ENCODE measurements around the gene KRT34. TPM values are rescaled to one million over a fixed set of nuclear protein-coding genes. Genes with fewer than 3 reads are reported as not detected.

The KRT34 gene
- total RNA-seq, 1 experiment from 2014 or later, result not detected

GRCh38 chr17:41340934-41341861, 40.9 kb downstream of the KRT34 start:
- in situ Hi-C loops (cut with HindIII; ENCODE audit: low pct_unique_long_range_greater_than_20kb, low sequenced_read_pairs), result no loop called here
- DNase-seq (ENCODE audit: low read depth), result no peak

- in situ Hi-C loops (cut with HindIII; ENCODE audit: low pct_unique_long_range_greater_than_20kb, low sequenced_read_pairs), result no loop called here
- DNase-seq (ENCODE audit: low read depth), result peak; percentile 51
Observed at GRCh38 chr17:41340494-41340893, 41.6 kb downstream of the KRT34 start.

- DNase-seq (ENCODE audit: low read depth), result no peak
- in situ Hi-C loops (cut with HindIII; ENCODE audit: low pct_unique_long_range_greater_than_20kb, low sequenced_read_pairs), result no loop called here
Observed at GRCh38 chr17:41339571-41340172, 42.4 kb downstream of the KRT34 start.

- DNase-seq (ENCODE audit: low read depth), result no peak
- in situ Hi-C loops (cut with HindIII; ENCODE audit: low pct_unique_long_range_greater_than_20kb, low sequenced_read_pairs), result no loop called here
Observed at GRCh38 chr17:41338961-41339485, 43.1 kb downstream of the KRT34 start.

GRCh38 chr17:41335747-41336146, 46.4 kb downstream of the KRT34 start:
- in situ Hi-C loops (cut with HindIII; ENCODE audit: low pct_unique_long_range_greater_than_20kb, low sequenced_read_pairs), result no loop called here
- no peak for DNase-seq (ENCODE audit: low read depth)

- DNase-seq (ENCODE audit: low read depth), result no peak
- in situ Hi-C loops (cut with HindIII; ENCODE audit: low pct_unique_long_range_greater_than_20kb, low sequenced_read_pairs), result no loop called here
Observed at GRCh38 chr17:41334385-41335305, 47.5 kb downstream of the KRT34 start.

GRCh38 chr17:41333836-41334235, 48.3 kb downstream of the KRT34 start:
- in situ Hi-C loops (cut with HindIII; ENCODE audit: low pct_unique_long_range_greater_than_20kb, low sequenced_read_pairs), result no loop called here
- no peak for DNase-seq (ENCODE audit: low read depth)

- no peak for DNase-seq (ENCODE audit: low read depth)
- in situ Hi-C loops (cut with HindIII; ENCODE audit: low pct_unique_long_range_greater_than_20kb, low sequenced_read_pairs), result no loop called here
Observed at GRCh38 chr17:41333098-41333497, 49.0 kb downstream of the KRT34 start.

- in situ Hi-C loops (cut with HindIII; ENCODE audit: low pct_unique_long_range_greater_than_20kb, low sequenced_read_pairs), result no loop called here
- no peak for DNase-seq (ENCODE audit: low read depth)
Observed at GRCh38 chr17:41332239-41332638, 49.9 kb downstream of the KRT34 start.

- in situ Hi-C loops (cut with HindIII; ENCODE audit: low pct_unique_long_range_greater_than_20kb, low sequenced_read_pairs), result no loop called here
- DNase-seq (ENCODE audit: low read depth), result no peak
Observed at GRCh38 chr17:41331606-41332005, 50.5 kb downstream of the KRT34 start.

- in situ Hi-C loops (cut with HindIII; ENCODE audit: low pct_unique_long_range_greater_than_20kb, low sequenced_read_pairs), result no loop called here
- peak; percentile 54 for DNase-seq (ENCODE audit: low read depth)
Observed at GRCh38 chr17:41329279-41329948, 52.7 kb downstream of the KRT34 start.

- in situ Hi-C loops (cut with HindIII; ENCODE audit: low pct_unique_long_range_greater_than_20kb, low sequenced_read_pairs), result no loop called here
- no peak for DNase-seq (ENCODE audit: low read depth)
Observed at GRCh38 chr17:41328207-41328606, 53.9 kb downstream of the KRT34 start.

Other genes starting within 250 kb of the KRT34 start
- not detected in 2 replicates for gene KRTAP4-6, start 241.8 kb downstream of the KRT34 start, total RNA-seq (2014; rRNA removed; shearing (Covaris generic); ENCODE audit: low replicate concordance)
- gene KRTAP4-5, start 232.5 kb downstream of the KRT34 start, total RNA-seq (2014; rRNA removed; shearing (Covaris generic); ENCODE audit: low replicate concordance), result not detected in 2 replicates
- gene KRTAP4-4, start 221.6 kb downstream of the KRT34 start, total RNA-seq (2014; rRNA removed; shearing (Covaris generic); ENCODE audit: low replicate concordance), result not detected in 2 replicates
- gene KRTAP4-3, start 214.1 kb downstream of the KRT34 start, total RNA-seq (2014; rRNA removed; shearing (Covaris generic); ENCODE audit: low replicate concordance), result not detected in 2 replicates
- not detected in 2 replicates for gene KRTAP4-2, start 204.1 kb downstream of the KRT34 start, total RNA-seq (2014; rRNA removed; shearing (Covaris generic); ENCODE audit: low replicate concordance)
- gene KRTAP4-1, start 197.4 kb downstream of the KRT34 start, total RNA-seq (2014; rRNA removed; shearing (Covaris generic); ENCODE audit: low replicate concordance), result not detected in 2 replicates
- gene KRTAP9-1, start 192.4 kb downstream of the KRT34 start, total RNA-seq (2014; rRNA removed; shearing (Covaris generic); ENCODE audit: low replicate concordance), result not detected in 2 replicates
- gene KRTAP9-2, start 155.7 kb downstream of the KRT34 start, total RNA-seq (2014; rRNA removed; shearing (Covaris generic); ENCODE audit: low replicate concordance), result not detected in 2 replicates
- not detected in 2 replicates for gene KRTAP9-3, start 149.9 kb downstream of the KRT34 start, total RNA-seq (2014; rRNA removed; shearing (Covaris generic); ENCODE audit: low replicate concordance)
- gene KRTAP9-8, start 144.3 kb downstream of the KRT34 start, total RNA-seq (2014; rRNA removed; shearing (Covaris generic); ENCODE audit: low replicate concordance), result not detected in 2 replicates
- gene KRTAP9-4, start 132.6 kb downstream of the KRT34 start, total RNA-seq (2014; rRNA removed; shearing (Covaris generic); ENCODE audit: low replicate concordance), result not detected in 2 replicates
- not detected in 2 replicates for gene KRTAP9-9, start 126.9 kb downstream of the KRT34 start, total RNA-seq (2014; rRNA removed; shearing (Covaris generic); ENCODE audit: low replicate concordance)
- not detected in 2 replicates for gene KRTAP9-6, start 116.9 kb downstream of the KRT34 start, total RNA-seq (2014; rRNA removed; shearing (Covaris generic); ENCODE audit: low replicate concordance)
- gene KRTAP9-7, start 106.6 kb downstream of the KRT34 start, total RNA-seq (2014; rRNA removed; shearing (Covaris generic); ENCODE audit: low replicate concordance), result not detected in 2 replicates
- gene KRTAP29-1, start 79.5 kb downstream of the KRT34 start, total RNA-seq (2014; rRNA removed; shearing (Covaris generic); ENCODE audit: low replicate concordance), result not detected in 2 replicates
- not detected in 2 replicates for gene KRTAP16-1, start 73.0 kb downstream of the KRT34 start, total RNA-seq (2014; rRNA removed; shearing (Covaris generic); ENCODE audit: low replicate concordance)
- gene KRTAP17-1, start 66.6 kb downstream of the KRT34 start, total RNA-seq (2014; rRNA removed; shearing (Covaris generic); ENCODE audit: low replicate concordance), result not detected in 2 replicates
- not detected in 2 replicates for gene KRT33A, start 31.5 kb downstream of the KRT34 start, total RNA-seq (2014; rRNA removed; shearing (Covaris generic); ENCODE audit: low replicate concordance)
- not detected in 2 replicates for gene KRT33B, start 12.5 kb downstream of the KRT34 start, total RNA-seq (2014; rRNA removed; shearing (Covaris generic); ENCODE audit: low replicate concordance)
- not detected in 2 replicates for gene KRT31, start 15.3 kb upstream of the KRT34 start, total RNA-seq (2014; rRNA removed; shearing (Covaris generic); ENCODE audit: low replicate concordance)
- not detected in 2 replicates for gene KRT37, start 42.3 kb upstream of the KRT34 start, total RNA-seq (2014; rRNA removed; shearing (Covaris generic); ENCODE audit: low replicate concordance)
- gene KRT38, start 58.7 kb upstream of the KRT34 start, total RNA-seq (2014; rRNA removed; shearing (Covaris generic); ENCODE audit: low replicate concordance), result not detected in 2 replicates
- not detected in 2 replicates for gene KRT32, start 85.1 kb upstream of the KRT34 start, total RNA-seq (2014; rRNA removed; shearing (Covaris generic); ENCODE audit: low replicate concordance)
- gene KRT35, start 98.8 kb upstream of the KRT34 start, total RNA-seq (2014; rRNA removed; shearing (Covaris generic); ENCODE audit: low replicate concordance), result not detected in 2 replicates
- not detected in 2 replicates for gene KRT36, start 107.6 kb upstream of the KRT34 start, total RNA-seq (2014; rRNA removed; shearing (Covaris generic); ENCODE audit: low replicate concordance)
- 0.78 TPM in 1 of 2 replicates, not detected in the other for gene KRT13, start 123.3 kb upstream of the KRT34 start, total RNA-seq (2014; rRNA removed; shearing (Covaris generic); ENCODE audit: low replicate concordance)
- gene KRT15, start 136.6 kb upstream of the KRT34 start, total RNA-seq (2014; rRNA removed; shearing (Covaris generic); ENCODE audit: low replicate concordance), result 3.6 and 14.2 TPM in 2 replicates
- gene KRT19, start 146.0 kb upstream of the KRT34 start, total RNA-seq (2014; rRNA removed; shearing (Covaris generic); ENCODE audit: low replicate concordance), result 682 and 694 TPM in 2 replicates
- not detected in 2 replicates for gene KRT9, start 189.8 kb upstream of the KRT34 start, total RNA-seq (2014; rRNA removed; shearing (Covaris generic); ENCODE audit: low replicate concordance)
- not detected in 2 replicates for gene KRT14, start 204.6 kb upstream of the KRT34 start, total RNA-seq (2014; rRNA removed; shearing (Covaris generic); ENCODE audit: low replicate concordance)
- gene KRT16, start 230.5 kb upstream of the KRT34 start, total RNA-seq (2014; rRNA removed; shearing (Covaris generic); ENCODE audit: low replicate concordance), result 1.4 TPM in 1 of 2 replicates, not detected in the other
- gene KRT17, start 242.3 kb upstream of the KRT34 start, total RNA-seq (2014; rRNA removed; shearing (Covaris generic); ENCODE audit: low replicate concordance), result not detected in 2 replicates